Pancreas (tissue), 10 donors: Measurements from ENCODE around the gene TNFRSF1A. TPM values are rescaled to one million over a fixed set of nuclear protein-coding genes. Genes with fewer than 3 reads are reported as not detected.

ENCODE experiments used
- ATAC-seq, 4 donors: fragments of 200-7000 bp; cut with Tn5 transposase; one replicate each; pipeline versions ENCODE4 v1.8.0 to v1.9.1; 2020; ENCODE audit warnings: mild to moderate bottlenecking in 4 of 4, moderate library complexity in 4 of 4
- DNase-seq, 6 donors: peaks; one replicate each; pipeline ENCODE4 v3.0.0-alpha.2; 2020
- FAIRE-seq: peaks from 2 replicates; lab custom pipeline; 2012; peaks lifted over from hg19 to GRCh38; lab: Jason Lieb, UNC
- H3K27ac ChIP-seq, 4 donors: fragments of 200-600 bp; sonication (generic); 1 replicate in 3 of 4; 2 replicates in 1 of 4; pipeline versions ENCODE4 v1.5.0 to v1.8.0; 2020
- H3K27me3 ChIP-seq, 4 donors: fragments of 200-600 bp; one replicate each; pipeline ENCODE4 v1.8.0; 2021
- H3K36me3 ChIP-seq, 3 donors: fragments of 200-600 bp; sonication (generic) in 1 of 3; one replicate each; pipeline versions ENCODE4 v1.5.0 to v1.8.0; 2020 to 2021
- H3K4me1 ChIP-seq, 3 donors: fragments of 200-600 bp; one replicate each; pipeline ENCODE4 v1.8.0; 2021
- H3K4me3 ChIP-seq, 4 donors: fragments of 200-600 bp; sonication (generic) in 2 of 4; one replicate each; pipeline versions ENCODE4 v1.5.0 to v1.8.0; 2020 to 2021
- H3K9me3 ChIP-seq, 4 donors: fragments of 200-600 bp; one replicate each; pipeline ENCODE4 v1.8.0; 2021
- WGBS, 2 donors: extraction: QIAGEN DNeasy Blood & Tissue Kit; methylation state at CpG; one replicate each; pipeline ENCODE4 v1.1.7; 2013; 5-methylcytosine and 5-hydroxymethylcytosine counted together
- intact Hi-C, 3 donors: fragments of 100-400 bp; cut with DNase I; formaldehyde crosslinking; loops; one replicate each; pipeline versions ENCODE4 v1.11.1 to v1.14.2; 2022
- polyA plus RNA-seq, 2 donors: library from polyadenylated mRNA; stranded (reverse); fragments of 200-250 nt; gene quantifications; one replicate each; pipeline ENCODE4 v1.2.3, GENCODE V29; 2013
- total RNA-seq, 6 donors: library from RNA; stranded (reverse); fragmentation: NEBNext Ultra II Directional in 4 of 6; extraction: Animal tissue kit (Norgen Biotek cat#: 25700) in 4 of 6; gene quantifications; one replicate each; pipeline versions ENCODE4 v1.2.1 to v1.2.4, GENCODE V29; 2021 to 2023
- TF ChIP-seq, protein P1 (sequence below), 4 donors: fragments of 200-600 bp; sonication (generic) in 3 of 4; IDR thresholded peaks; one replicate each; pipeline versions ENCODE4 v1.5.0 to v1.8.0; 2021; ENCODE audit warnings: antibody characterized with exemption in 4 of 4
- donor health status: healthy with polysubstance abuse.
- donor health status: DM: no; HTN: no; CAD: no; lungs with moderate emphysema.
- donor health status: DM: no; HTN: no; CAD: no.
- donor health status: control.
- donor health status: control.
- donor health status: Bipolar disorder and iron deficiency.
- donor health status: DM: yes; HTN: yes; CAD: no.
- donor health status: DM: no; HTN: no; CAD: no.
- donor health status: DM: no; HTN: no; CAD: no.
- donor health status: DM: yes; HTN: yes; CAD: no.

The TNFRSF1A gene
- total and polyA plus RNA-seq, 8 donors = 23.5 to 68.1 (median 36.6) TPM

DNA sequence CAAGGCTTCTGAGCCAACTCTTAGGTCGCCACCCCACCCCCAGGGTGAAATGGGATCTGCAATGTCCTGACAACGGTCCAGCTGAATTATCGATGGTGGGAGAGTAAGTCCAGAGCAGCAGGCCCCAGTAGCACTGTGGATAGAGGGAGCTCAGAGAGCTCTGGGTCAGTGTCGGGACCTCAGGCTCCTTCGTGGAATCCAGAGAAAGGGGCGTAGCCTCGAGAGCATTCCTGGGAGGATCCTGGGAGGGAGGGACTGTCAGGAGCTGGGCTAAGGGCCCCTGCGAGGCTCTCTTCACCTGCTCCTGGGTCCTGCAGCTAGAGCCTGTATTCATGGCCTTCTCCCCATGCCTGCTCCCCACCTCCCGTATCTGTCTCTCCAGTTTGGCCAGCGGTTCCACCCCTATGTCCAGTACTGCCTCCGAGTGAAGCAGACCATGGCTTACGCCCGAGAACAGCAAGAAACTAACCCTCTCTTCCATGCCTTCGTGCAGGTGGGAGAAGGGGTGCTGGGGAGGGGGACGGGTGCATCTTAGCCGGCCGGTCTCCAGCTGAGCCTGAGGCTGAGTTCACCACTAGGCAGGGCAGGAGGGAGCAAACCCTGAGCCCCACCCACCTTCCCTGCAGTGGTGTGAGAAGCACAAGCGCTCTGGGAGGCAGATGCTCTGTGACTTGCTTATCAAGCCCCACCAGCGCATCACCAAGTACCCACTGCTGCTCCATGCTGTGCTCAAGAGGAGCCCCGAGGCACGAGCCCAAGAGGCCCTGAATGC lies 24.8 kb downstream of the TNFRSF1A start:
- Histone ChIP-seq H3K36me3 (peaks cover 0 to 8% (median 0%) of the 10 kb centered on the region in 3 donors), H3K27me3 (no peaks in the 10 kb centered on the region), H3K4me1 (peaks cover 0 to 5% (median 0%) of the 10 kb centered on the region in 3 donors), H3K9me3 (no peaks in the 10 kb centered on the region), H3K4me3 (no peak overlapping the region), H3K27ac (no peak overlapping the region)
- DNase-seq (no peak), FAIRE-seq (no peak), ATAC-seq (no peak)
- intact Hi-C loops = no loop called here
- WGBS, 2 donors = 88% methylated on average over 21 of the region's 21 CpGs
- TF ChIP-seq, protein P1, sequence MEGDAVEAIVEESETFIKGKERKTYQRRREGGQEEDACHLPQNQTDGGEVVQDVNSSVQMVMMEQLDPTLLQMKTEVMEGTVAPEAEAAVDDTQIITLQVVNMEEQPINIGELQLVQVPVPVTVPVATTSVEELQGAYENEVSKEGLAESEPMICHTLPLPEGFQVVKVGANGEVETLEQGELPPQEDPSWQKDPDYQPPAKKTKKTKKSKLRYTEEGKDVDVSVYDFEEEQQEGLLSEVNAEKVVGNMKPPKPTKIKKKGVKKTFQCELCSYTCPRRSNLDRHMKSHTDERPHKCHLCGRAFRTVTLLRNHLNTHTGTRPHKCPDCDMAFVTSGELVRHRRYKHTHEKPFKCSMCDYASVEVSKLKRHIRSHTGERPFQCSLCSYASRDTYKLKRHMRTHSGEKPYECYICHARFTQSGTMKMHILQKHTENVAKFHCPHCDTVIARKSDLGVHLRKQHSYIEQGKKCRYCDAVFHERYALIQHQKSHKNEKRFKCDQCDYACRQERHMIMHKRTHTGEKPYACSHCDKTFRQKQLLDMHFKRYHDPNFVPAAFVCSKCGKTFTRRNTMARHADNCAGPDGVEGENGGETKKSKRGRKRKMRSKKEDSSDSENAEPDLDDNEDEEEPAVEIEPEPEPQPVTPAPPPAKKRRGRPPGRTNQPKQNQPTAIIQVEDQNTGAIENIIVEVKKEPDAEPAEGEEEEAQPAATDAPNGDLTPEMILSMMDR (IDR thresholded peaks at IDR 0.05) = no peak

DNA sequence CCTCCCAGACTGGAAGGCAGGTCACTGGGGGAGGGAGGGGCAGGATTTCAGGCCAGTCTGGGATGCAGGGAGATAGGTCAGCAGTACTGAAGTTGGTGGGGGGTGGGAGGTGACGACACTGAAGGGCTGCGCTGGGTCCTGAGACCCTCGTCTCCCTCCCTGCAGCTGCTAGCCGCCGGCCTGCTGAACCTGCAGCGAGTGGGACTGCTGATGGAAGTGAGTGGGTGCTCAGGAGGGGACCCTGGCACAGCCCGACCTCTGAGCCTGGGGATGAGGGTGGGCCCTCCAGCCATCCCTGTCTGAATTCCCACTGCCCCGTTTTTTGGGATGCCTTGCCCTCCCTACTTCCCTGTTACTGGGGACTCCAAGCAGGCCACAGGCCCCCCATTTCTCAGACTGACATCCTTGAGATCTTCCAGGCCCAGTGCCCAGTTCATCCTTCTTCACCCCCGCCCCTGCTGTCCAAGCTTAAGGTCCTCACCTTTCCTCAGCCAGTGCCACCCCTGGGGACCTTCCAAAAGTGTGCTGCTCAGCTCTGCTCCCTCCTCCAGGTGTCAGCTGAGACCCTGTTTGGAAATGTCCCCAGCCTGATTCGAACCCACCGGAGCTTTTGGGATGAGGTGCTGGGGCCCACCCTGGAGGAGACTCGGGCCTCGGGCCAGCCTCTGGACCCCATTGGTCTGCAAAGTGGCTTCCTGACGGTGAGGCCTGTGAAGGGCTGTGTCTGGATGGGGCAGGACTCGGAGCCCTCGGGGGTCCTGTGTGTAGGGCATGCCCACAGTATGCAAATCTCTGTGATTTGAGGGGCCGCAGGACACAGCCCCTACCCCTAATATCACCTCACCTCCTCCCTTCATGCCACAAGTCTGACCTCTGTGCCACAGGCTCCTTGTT lies 25.9 kb downstream of the TNFRSF1A start:
- Histone ChIP-seq H3K4me3 (no peak overlapping the region), H3K4me1 (peaks cover 0 to 3% (median 0%) of the 10 kb centered on the region in 3 donors), H3K9me3 (no peaks in the 10 kb centered on the region), H3K27ac (no peak overlapping the region), H3K36me3 (peaks cover 0 to 8% (median 0%) of the 10 kb centered on the region in 3 donors), H3K27me3 (no peaks in the 10 kb centered on the region)
- WGBS, 2 donors = 86 to 93% methylated on average over 15 to 17 of the region's 17 CpGs
- intact Hi-C loops = no loop called here
- no peak for DNase-seq
- ATAC-seq = no peak
- no peak for FAIRE-seq
- TF ChIP-seq, protein P1 (IDR thresholded peaks at IDR 0.05) = no peak

DNA sequence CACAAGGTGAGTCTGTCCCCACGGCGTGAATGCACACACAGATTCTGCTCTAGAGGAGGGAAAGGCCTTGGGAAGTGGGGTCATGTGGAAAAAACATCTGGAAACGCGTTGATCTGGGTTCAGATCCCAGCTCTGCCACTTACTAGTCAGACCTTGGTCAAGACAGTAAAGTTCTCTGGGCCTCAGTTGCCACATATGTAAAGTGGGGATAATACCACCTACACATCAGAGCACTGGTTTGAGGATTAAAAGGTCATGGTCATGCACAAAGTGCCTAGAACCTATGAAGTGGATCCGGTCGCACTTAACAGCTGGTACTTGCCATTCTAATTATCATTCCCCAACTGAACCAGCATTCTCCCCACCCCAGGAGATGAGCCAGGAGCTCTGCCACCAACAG lies 26.7 kb downstream of the TNFRSF1A start:
- no peak for DNase-seq
- Histone ChIP-seq H3K4me3 (no peak overlapping the region), H3K4me1 (peaks cover 0 to 3% (median 0%) of the 10 kb centered on the region in 3 donors), H3K9me3 (no peaks in the 10 kb centered on the region), H3K27ac (no peak overlapping the region), H3K27me3 (no peaks in the 10 kb centered on the region), H3K36me3 (peaks cover 0 to 8% (median 0%) of the 10 kb centered on the region in 3 donors)
- FAIRE-seq = no peak
- TF ChIP-seq, protein P1 (IDR thresholded peaks at IDR 0.05) = no peak
- no peak for ATAC-seq
- intact Hi-C loops = no loop called here
- WGBS, 2 donors = 85 to 87% methylated on average over 6 of the region's 6 CpGs

DNA sequence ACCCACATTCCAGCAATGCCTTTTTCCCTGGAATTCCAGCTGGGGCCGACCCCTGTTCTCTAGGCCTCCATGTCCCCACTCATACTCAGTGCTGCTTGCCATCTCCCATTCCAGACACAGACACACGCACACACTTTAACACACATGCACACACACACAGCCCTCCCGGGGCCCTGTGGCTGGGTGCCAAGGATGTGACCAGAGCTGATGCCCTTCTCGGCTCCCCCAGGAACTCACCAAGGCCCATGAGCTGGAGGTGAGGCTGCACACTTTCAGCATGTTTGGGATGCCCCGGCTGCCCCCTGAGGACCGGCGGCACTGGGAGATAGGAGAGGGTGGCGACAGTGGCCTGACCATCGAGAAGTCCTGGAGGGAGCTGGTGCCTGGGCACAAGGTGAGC lies 27.1 kb downstream of the TNFRSF1A start:
- H3K9me3 ChIP-seq = no peaks in the 10 kb centered on the region
- TF ChIP-seq, protein P1 (IDR thresholded peaks at IDR 0.05) = no peak
- peaks cover 0 to 3% (median 0%) of the 10 kb centered on the region in 3 donors for H3K4me1 ChIP-seq
- H3K27me3 ChIP-seq = no peaks in the 10 kb centered on the region
- ATAC-seq (no peak), FAIRE-seq (no peak), DNase-seq (no peak)
- peaks cover 0 to 8% (median 0%) of the 10 kb centered on the region in 3 donors for H3K36me3 ChIP-seq
- no peak overlapping the region for H3K27ac ChIP-seq
- H3K4me3 ChIP-seq = no peak overlapping the region
- intact Hi-C loops = no loop called here
- WGBS, 2 donors = 84 to 89% methylated on average over 9 of the region's 9 CpGs
